GM23248 (cell line): ENCODE data around the gene LILRB3.
"Not testable (repeated sequence)": the region's sequence is repeated elsewhere in the genome, so short reads cannot be mapped to it uniquely, and the experiment has no call there.

Experiments used
- EZH2 ChIP-seq: fragments of 200-600 bp; sonication (generic); IDR thresholded peaks from 2 replicates; pipeline ENCODE4 v1.6.1; 2018; ENCODE audit warnings: antibody characterized with exemption, mild to moderate bottlenecking; ENCODE audit not compliant: insufficient read depth, poor library complexity, severe bottlenecking
- EZH2phosphoT487 ChIP-seq: fragments of 200-600 bp; sonication (generic); IDR thresholded peaks from 2 replicates; pipeline ENCODE4 v1.6.1; 2018; ENCODE audit warnings: antibody characterized with exemption, moderate library complexity, mild to moderate bottlenecking, low read depth; ENCODE audit not compliant: insufficient read depth

GRCh38 chr19:54214734-54215133, 8.1 kb downstream of the LILRB3 start:
- TF ChIP-seq EZH2, EZH2phosphoT487: not testable (repeated sequence)
